BJ (cell line): ENCODE data around the gene OR8G5. TPM values are rescaled to one million over a fixed set of nuclear protein-coding genes. Genes with fewer than 3 reads are reported as not detected.

ENCODE experiments used
- CTCF ChIA-PET: fragments of 350-600 bp; formaldehyde crosslinking; extraction: SDS; loops from one replicate; lab custom pipeline; 2021; ENCODE audit warnings: antibody characterized with exemption, inconsistent platforms; lab: Yijun Ruan, JAX
- POLR2A ChIA-PET: fragments of 300-600 bp; sonication (Branson Sonifier 250); formaldehyde crosslinking; extraction: SDS; loops from one replicate; lab custom pipeline; 2021; ENCODE audit warnings: antibody characterized with exemption; lab: Charles Lee
- DNase-seq: peaks from one replicate; pipeline ENCODE4 v3.0.0-alpha.2; 2011; ENCODE audit warnings: low read depth
- H3K27me3 ChIP-seq: 2 replicates; pipeline ENCODE4 v1.6.0; 2011; ENCODE audit warnings: low read length; ENCODE audit not compliant: control insufficient read depth, insufficient read depth
- H3K36me3 ChIP-seq: 2 replicates; pipeline ENCODE4 v1.5.1; 2011; ENCODE audit warnings: low read length; ENCODE audit not compliant: control insufficient read depth, insufficient read depth
- H3K4me3 ChIP-seq: 2 replicates; pipeline ENCODE4 v1.5.1; 2011; ENCODE audit warnings: low read depth, mild to moderate bottlenecking, control low read depth, low read length
- polyA minus RNA-seq: library from RNA; depleted of rRNA, polyadenylated mRNA; stranded (reverse); fragments of >200 nt; gene quantifications from 2 replicates; pipeline ENCODE4 v1.2.3, GENCODE V29; 2011; rRNA and poly(A)+ RNA removed
- polyA plus RNA-seq: library from polyadenylated mRNA; depleted of rRNA; stranded (reverse); fragments of >200 nt; gene quantifications from 2 replicates; pipeline ENCODE4 v1.2.3, GENCODE V29; 2011; rRNA removed
- TF ChIP-seq, protein P1 (sequence below): IDR thresholded peaks from 2 replicates; pipeline ENCODE4 v1.5.1; 2011; ENCODE audit warnings: low read depth, mild to moderate bottlenecking, control low read depth, inconsistent platforms, low read length, moderate library complexity; ENCODE audit not compliant: insufficient read depth

Gene OR8G5, protein sequence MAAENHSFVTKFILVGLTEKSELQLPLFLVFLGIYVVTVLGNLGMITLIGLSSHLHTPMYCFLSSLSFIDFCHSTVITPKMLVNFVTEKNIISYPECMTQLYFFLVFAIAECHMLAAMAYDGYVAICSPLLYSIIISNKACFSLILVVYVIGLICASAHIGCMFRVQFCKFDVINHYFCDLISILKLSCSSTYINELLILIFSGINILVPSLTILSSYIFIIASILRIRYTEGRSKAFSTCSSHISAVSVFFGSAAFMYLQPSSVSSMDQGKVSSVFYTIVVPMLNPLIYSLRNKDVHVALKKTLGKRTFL
- polyA plus RNA-seq, result not detected in 2 replicates
- not detected in 2 replicates for polyA minus RNA-seq

- H3K36me3 ChIP-seq, result no peaks in the 10 kb centered on the region
- POLR2A ChIA-PET, result no interaction called here
- no peaks in the 10 kb centered on the region for H3K27me3 ChIP-seq
- TF ChIP-seq, protein P1, sequence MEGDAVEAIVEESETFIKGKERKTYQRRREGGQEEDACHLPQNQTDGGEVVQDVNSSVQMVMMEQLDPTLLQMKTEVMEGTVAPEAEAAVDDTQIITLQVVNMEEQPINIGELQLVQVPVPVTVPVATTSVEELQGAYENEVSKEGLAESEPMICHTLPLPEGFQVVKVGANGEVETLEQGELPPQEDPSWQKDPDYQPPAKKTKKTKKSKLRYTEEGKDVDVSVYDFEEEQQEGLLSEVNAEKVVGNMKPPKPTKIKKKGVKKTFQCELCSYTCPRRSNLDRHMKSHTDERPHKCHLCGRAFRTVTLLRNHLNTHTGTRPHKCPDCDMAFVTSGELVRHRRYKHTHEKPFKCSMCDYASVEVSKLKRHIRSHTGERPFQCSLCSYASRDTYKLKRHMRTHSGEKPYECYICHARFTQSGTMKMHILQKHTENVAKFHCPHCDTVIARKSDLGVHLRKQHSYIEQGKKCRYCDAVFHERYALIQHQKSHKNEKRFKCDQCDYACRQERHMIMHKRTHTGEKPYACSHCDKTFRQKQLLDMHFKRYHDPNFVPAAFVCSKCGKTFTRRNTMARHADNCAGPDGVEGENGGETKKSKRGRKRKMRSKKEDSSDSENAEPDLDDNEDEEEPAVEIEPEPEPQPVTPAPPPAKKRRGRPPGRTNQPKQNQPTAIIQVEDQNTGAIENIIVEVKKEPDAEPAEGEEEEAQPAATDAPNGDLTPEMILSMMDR, result no peak
- CTCF ChIA-PET, result interaction anchor here (1.3 kb wide), 1 partner anchor 12 kb away, joined by 3 read pairs; no protein-coding TSS in a partner anchor
- no peak for DNase-seq
- no peak within 1 kb of the TSS for H3K4me3 ChIP-seq
These were observed at the start of gene OR8G5 for GRCh38 chr11:124256076-124256475. TSS of gene OR8G5 (plus strand) at chr11:124256376. CDS start at chr11:124264932, 8,556 bp downstream.

DNA sequence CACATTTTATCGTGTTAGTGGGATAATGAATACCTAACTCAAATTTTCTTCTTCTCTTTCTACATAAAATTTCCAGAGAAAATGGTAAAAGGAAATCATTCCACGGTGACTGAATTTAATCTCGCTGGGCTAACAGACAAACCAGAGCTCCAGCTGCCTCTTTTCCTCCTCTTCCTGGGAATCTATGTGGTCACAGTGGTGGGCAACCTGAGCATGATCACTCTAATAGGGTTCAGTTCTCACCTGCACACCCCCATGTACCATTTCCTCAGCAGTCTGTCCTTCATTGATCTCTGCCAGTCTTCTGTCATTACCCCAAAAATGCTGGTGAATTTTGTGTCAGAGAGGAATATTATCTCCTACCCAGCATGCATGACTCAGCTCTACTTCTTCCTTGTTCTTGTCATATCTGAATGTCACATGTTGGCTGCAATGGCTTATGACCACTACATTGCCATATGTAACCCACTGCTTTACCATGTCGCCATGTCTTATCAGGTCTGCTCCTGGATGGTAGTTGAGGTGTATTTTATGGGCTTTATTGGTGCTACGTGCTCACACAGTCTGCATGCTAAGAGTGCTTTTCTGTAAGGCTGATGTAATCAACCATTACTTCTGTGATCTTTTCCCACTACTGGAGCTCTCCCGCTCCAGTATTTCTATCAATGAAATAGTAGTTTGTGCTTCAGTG, 48.9 kb upstream of the OR8G5 start:
- Histone ChIP-seq H3K4me3 (no peak overlapping the region), H3K36me3 (no peaks in the 10 kb centered on the region), H3K27me3 (no peaks in the 10 kb centered on the region)
- DNase-seq, result no peak
- TF ChIP-seq, protein P1, result no peak
- POLR2A ChIA-PET, result no interaction called here
- CTCF ChIA-PET, result interaction anchor here (0.7 to 1.2 kb wide), 4 partner anchors 13 to 138 kb away, joined by 3 read pairs; no protein-coding TSS in a partner anchor

DNA sequence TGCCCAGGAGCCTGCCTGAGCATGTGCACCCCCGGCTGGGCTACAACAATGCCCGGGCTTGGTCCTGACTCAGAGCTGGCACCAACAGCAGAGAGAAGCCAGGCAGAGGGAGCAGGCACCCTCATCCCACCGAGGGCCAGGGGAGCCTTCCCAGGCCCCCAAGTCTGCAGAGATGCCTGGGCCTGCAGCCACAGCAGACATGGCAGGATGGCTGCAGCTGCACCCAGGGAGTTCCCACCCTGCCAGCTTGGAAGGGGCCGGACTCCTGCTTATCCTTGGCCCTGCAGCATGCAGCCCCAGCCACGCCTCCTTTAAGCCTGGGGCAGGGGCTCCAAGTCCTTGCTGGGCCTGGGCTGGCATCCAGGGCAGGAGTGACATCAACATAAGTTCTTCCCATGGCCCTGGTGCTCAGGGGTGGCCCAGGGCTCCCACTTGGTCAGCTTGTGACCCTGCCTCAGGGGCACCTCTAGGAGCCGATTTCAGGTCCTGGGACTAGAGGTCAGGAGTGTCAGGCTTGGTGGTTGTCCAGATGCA, 46.3 kb upstream of the OR8G5 start:
- POLR2A ChIA-PET, result no interaction called here
- Histone ChIP-seq H3K36me3 (no peaks in the 10 kb centered on the region), H3K27me3 (no peaks in the 10 kb centered on the region), H3K4me3 (no peak overlapping the region)
- no peak for DNase-seq
- TF ChIP-seq, protein P1, result no peak
- CTCF ChIA-PET, result interaction anchor here (1.1 to 1.2 kb wide), 2 partner anchors 11 to 140 kb away, joined by 3 read pairs; no protein-coding TSS in a partner anchor

- no peak overlapping the region for H3K4me3 ChIP-seq
- no peaks in the 10 kb centered on the region for H3K27me3 ChIP-seq
- ChIA-PET POLR2A (no interaction called here), CTCF (no interaction called here)
- TF ChIP-seq, protein P1, result no peak
- no peaks in the 10 kb centered on the region for H3K36me3 ChIP-seq
- no peak for DNase-seq
These were observed 45.8 kb upstream of the OR8G5 start for GRCh38 chr11:124210421-124210820.

- Histone ChIP-seq H3K4me3 (no peak overlapping the region), H3K27me3 (no peaks in the 10 kb centered on the region), H3K36me3 (no peaks in the 10 kb centered on the region)
- ChIA-PET CTCF (no interaction called here), POLR2A (no interaction called here)
- TF ChIP-seq, protein P1, result no peak
- DNase-seq, result no peak
These were observed 44.9 kb upstream of the OR8G5 start for GRCh38 chr11:124211321-124211720.
